ENCODE measurements around the gene IL2RA.

- no peak for TF ChIP-seq CTCF (IDR thresholded peaks at IDR 0.05 in 2 of 3, conservative IDR thresholded peaks at IDR 0.05 in 1 of 3; ENCODE audit: borderline replicate concordance in 1 of 3, insufficient read depth in 1 of 3, low read depth in 2 of 3, low read length in 2 of 3)
- no peak for TF ChIP-seq SRF (IDR thresholded peaks at IDR 0.05; ENCODE audit: low read depth)
Measured at GRCh38 chr10:6044751-6045313, 17.3 kb downstream of the IL2RA start.

All from HCT116 (cell line).